Measurements from ENCODE around the gene GPS2.
"Not testable (repeated sequence)": the region's sequence is repeated elsewhere in the genome, so short reads cannot be mapped to it uniquely, and the experiment has no call there.

DNA sequence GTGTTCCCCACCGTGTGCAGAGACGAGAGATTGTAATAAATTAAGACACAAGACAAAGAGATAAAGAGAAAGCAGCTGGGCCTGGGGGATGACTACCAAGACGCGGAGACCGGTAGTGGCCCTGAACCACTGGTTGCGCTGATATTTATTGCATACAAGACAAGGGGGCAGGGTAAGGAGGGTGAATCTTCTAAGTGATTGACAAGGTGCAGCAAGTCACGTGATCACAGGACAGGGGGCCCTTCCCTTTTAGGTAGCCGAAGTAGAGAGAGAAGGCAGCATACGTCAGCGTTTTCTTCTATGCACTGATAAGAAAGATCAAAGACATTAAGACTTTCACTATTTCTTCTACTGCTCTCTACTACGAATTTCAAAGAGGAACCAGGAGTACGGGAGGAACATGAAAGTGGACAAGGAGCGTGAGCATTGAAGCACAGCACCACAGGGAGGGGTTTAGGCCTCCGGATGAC, 17.5 kb upstream of the GPS2 start:
- TF ChIP-seq, protein P1, sequence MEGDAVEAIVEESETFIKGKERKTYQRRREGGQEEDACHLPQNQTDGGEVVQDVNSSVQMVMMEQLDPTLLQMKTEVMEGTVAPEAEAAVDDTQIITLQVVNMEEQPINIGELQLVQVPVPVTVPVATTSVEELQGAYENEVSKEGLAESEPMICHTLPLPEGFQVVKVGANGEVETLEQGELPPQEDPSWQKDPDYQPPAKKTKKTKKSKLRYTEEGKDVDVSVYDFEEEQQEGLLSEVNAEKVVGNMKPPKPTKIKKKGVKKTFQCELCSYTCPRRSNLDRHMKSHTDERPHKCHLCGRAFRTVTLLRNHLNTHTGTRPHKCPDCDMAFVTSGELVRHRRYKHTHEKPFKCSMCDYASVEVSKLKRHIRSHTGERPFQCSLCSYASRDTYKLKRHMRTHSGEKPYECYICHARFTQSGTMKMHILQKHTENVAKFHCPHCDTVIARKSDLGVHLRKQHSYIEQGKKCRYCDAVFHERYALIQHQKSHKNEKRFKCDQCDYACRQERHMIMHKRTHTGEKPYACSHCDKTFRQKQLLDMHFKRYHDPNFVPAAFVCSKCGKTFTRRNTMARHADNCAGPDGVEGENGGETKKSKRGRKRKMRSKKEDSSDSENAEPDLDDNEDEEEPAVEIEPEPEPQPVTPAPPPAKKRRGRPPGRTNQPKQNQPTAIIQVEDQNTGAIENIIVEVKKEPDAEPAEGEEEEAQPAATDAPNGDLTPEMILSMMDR (IDR thresholded peaks at IDR 0.05) = not testable (repeated sequence)
- not testable (repeated sequence) for TF ChIP-seq POLR2A (IDR thresholded peaks at IDR 0.05)
